Measurements from ENCODE around the gene XRN2. TPM values are rescaled to one million over a fixed set of nuclear protein-coding genes. Genes with fewer than 3 reads are reported as not detected.

Gene XRN2
- total RNA-seq, 1 donor from 2014 or later = 46.4 TPM

- Histone ChIP-seq H3K4me1 (no peaks in the 10 kb centered on the region), H3K9me3 (peaks cover 6% of the 10 kb centered on the region), H3K36me3 (no peaks in the 10 kb centered on the region), H3K4me3 (no peak overlapping the region), H3K27me3 (no peaks in the 10 kb centered on the region), H3K27ac (no peak overlapping the region)
- DNase-seq (ENCODE audit: extremely low spot score in 2 of 2) = no peak
- intact Hi-C loops (cut with DNase I) = no loop called here
- TF ChIP-seq POLR2AphosphoS5 (IDR thresholded peaks at IDR 0.05; ENCODE audit: insufficient read depth in 1 of 2, low read depth in 1 of 2) (no peak), CTCF (IDR thresholded peaks at IDR 0.05) (no peak), POLR2A (IDR thresholded peaks at IDR 0.05) (no peak)
Measured at GRCh38 chr20:21424846-21425245, 121.7 kb downstream of the XRN2 start.

- Histone ChIP-seq H3K27ac (no peak overlapping the region), H3K4me1 (no peaks in the 10 kb centered on the region), H3K36me3 (no peaks in the 10 kb centered on the region), H3K27me3 (no peaks in the 10 kb centered on the region), H3K4me3 (no peak overlapping the region), H3K9me3 (no peaks in the 10 kb centered on the region)
- no peak for TF ChIP-seq CTCF (IDR thresholded peaks at IDR 0.05)
- TF ChIP-seq POLR2A (IDR thresholded peaks at IDR 0.05) = no peak
- no peak for TF ChIP-seq POLR2AphosphoS5 (IDR thresholded peaks at IDR 0.05; ENCODE audit: insufficient read depth in 1 of 2, low read depth in 1 of 2)
- no peak for DNase-seq (ENCODE audit: extremely low spot score in 2 of 2)
- intact Hi-C loops (cut with DNase I) = no loop called here
Measured at GRCh38 chr20:21430020-21430419, 126.9 kb downstream of the XRN2 start.

- Histone ChIP-seq H3K9me3 (no peaks in the 10 kb centered on the region), H3K27ac (no peak overlapping the region), H3K4me3 (no peak overlapping the region), H3K36me3 (no peaks in the 10 kb centered on the region), H3K4me1 (no peaks in the 10 kb centered on the region), H3K27me3 (no peaks in the 10 kb centered on the region)
- intact Hi-C loops (cut with DNase I) = no loop called here
- TF ChIP-seq POLR2A (IDR thresholded peaks at IDR 0.05) (no peak), CTCF (IDR thresholded peaks at IDR 0.05) (no peak), POLR2AphosphoS5 (IDR thresholded peaks at IDR 0.05; ENCODE audit: insufficient read depth in 1 of 2, low read depth in 1 of 2) (no peak)
- no peak for DNase-seq (ENCODE audit: extremely low spot score in 2 of 2)
Measured at GRCh38 chr20:21432911-21433310, 129.8 kb downstream of the XRN2 start.

GRCh38 chr20:21433329-21433890 is 130.3 kb downstream of the XRN2 start:
- H3K27ac ChIP-seq = no peak overlapping the region
- intact Hi-C loops (cut with DNase I) = no loop called here
- DNase-seq (ENCODE audit: extremely low spot score in 2 of 2) = no peak
- no peaks in the 10 kb centered on the region for H3K27me3 ChIP-seq
- no peaks in the 10 kb centered on the region for H3K36me3 ChIP-seq
- TF ChIP-seq POLR2AphosphoS5 (IDR thresholded peaks at IDR 0.05; ENCODE audit: insufficient read depth in 1 of 2, low read depth in 1 of 2) (no peak), CTCF (IDR thresholded peaks at IDR 0.05) (no peak), POLR2A (IDR thresholded peaks at IDR 0.05) (no peak)
- no peak overlapping the region for H3K4me3 ChIP-seq
- no peaks in the 10 kb centered on the region for H3K4me1 ChIP-seq
- H3K9me3 ChIP-seq = no peaks in the 10 kb centered on the region

GRCh38 chr20:21435576-21435975 is 132.4 kb downstream of the XRN2 start:
- no peak for TF ChIP-seq POLR2AphosphoS5 (IDR thresholded peaks at IDR 0.05; ENCODE audit: insufficient read depth in 1 of 2, low read depth in 1 of 2)
- TF ChIP-seq POLR2A (IDR thresholded peaks at IDR 0.05) = no peak
- TF ChIP-seq CTCF (IDR thresholded peaks at IDR 0.05) = no peak
- intact Hi-C loops (cut with DNase I) = no loop called here
- DNase-seq (ENCODE audit: extremely low spot score in 2 of 2) = no peak
- no peak overlapping the region for H3K4me3 ChIP-seq
- H3K27me3 ChIP-seq = no peaks in the 10 kb centered on the region
- no peaks in the 10 kb centered on the region for H3K9me3 ChIP-seq
- H3K27ac ChIP-seq = no peak overlapping the region
- no peaks in the 10 kb centered on the region for H3K36me3 ChIP-seq
- no peaks in the 10 kb centered on the region for H3K4me1 ChIP-seq
